ENCODE measurements around the gene EBF3. TPM values are rescaled to one million over a fixed set of nuclear protein-coding genes. Genes with fewer than 3 reads are reported as not detected.

EBF3 gene
- total and polyA plus RNA-seq, 2 donors (not counting 3 experiments of a cell fraction or from before 2014, with no cell fraction given) = 0.92 to 2.7 TPM

DNA sequence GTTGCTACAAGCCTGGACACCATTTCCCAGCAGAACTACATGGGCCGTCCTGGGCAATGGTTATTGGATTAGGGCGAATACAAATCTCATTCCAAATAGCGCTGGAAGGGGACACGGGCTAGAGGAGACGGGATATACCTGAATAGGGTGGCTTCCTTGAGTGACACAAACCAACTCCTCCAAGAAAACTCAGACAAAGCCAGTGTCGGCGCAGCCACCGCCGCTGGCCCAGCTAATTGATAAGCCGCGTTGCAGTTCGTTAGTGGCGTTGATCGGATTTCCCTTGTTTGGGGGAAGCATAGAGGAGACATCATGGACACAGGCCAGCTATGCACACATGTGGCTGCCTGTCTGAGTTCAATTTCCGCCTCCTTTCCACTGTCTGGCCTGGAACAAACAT lies 55.7 kb downstream of the EBF3 start:
- no peaks in the 10 kb centered on the region for H3K36me3 ChIP-seq (ENCODE audit: control insufficient read depth in 2 of 2, extremely low read depth in 1 of 2, insufficient read depth in 2 of 2, low read length in 2 of 2)
- dilution Hi-C loops (cut with MboI; ENCODE audit: extremely low pct_ligation_motif_present, low sequenced_read_pairs) = no loop called here
- no peaks in the 10 kb centered on the region for H4K20me1 ChIP-seq (replicated peaks; ENCODE audit: control insufficient read depth, extremely low read depth, insufficient read depth, low read length)
- H3K4me1 ChIP-seq (ENCODE audit: control insufficient read depth, extremely low read depth, insufficient read depth, low read length) = no peaks in the 10 kb centered on the region
- H3K79me2 ChIP-seq (ENCODE audit: control insufficient read depth, insufficient read depth, low read length) = no peaks in the 10 kb centered on the region
- ChIA-PET POLR2A (no interaction called here), CTCF (no interaction called here)
- no peaks in the 10 kb centered on the region for H3K27me3 ChIP-seq (ENCODE audit: control insufficient read depth in 2 of 2, insufficient read depth in 2 of 2, low read length in 2 of 2)
- no peak for FAIRE-seq
- no peak overlapping the region for H3K4me3 ChIP-seq (replicated peaks in 1 of 3; ENCODE audit: insufficient read depth in 1 of 3, low read depth in 1 of 3, low read length in 3 of 3)
- no peak overlapping the region for H3K27ac ChIP-seq (ENCODE audit: insufficient read depth, low read depth, low read length)
- H2AFZ ChIP-seq (ENCODE audit: low read depth, low read length) = no peak overlapping the region
- H3K4me2 ChIP-seq (ENCODE audit: insufficient read depth, low read length) = no peak overlapping the region
- TF ChIP-seq, protein P1, sequence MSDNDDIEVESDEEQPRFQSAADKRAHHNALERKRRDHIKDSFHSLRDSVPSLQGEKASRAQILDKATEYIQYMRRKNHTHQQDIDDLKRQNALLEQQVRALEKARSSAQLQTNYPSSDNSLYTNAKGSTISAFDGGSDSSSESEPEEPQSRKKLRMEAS (IDR thresholded peaks at IDR 0.05; ENCODE audit: insufficient read depth, insufficient read length) = no peak
- no peak for TF ChIP-seq POLR2A (IDR thresholded peaks at IDR 0.05; ENCODE audit: low read depth, low read length)
- TF ChIP-seq, protein P2, sequence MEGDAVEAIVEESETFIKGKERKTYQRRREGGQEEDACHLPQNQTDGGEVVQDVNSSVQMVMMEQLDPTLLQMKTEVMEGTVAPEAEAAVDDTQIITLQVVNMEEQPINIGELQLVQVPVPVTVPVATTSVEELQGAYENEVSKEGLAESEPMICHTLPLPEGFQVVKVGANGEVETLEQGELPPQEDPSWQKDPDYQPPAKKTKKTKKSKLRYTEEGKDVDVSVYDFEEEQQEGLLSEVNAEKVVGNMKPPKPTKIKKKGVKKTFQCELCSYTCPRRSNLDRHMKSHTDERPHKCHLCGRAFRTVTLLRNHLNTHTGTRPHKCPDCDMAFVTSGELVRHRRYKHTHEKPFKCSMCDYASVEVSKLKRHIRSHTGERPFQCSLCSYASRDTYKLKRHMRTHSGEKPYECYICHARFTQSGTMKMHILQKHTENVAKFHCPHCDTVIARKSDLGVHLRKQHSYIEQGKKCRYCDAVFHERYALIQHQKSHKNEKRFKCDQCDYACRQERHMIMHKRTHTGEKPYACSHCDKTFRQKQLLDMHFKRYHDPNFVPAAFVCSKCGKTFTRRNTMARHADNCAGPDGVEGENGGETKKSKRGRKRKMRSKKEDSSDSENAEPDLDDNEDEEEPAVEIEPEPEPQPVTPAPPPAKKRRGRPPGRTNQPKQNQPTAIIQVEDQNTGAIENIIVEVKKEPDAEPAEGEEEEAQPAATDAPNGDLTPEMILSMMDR (IDR thresholded peaks at IDR 0.05; ENCODE audit: extremely low read depth in 1 of 2, insufficient read depth in 1 of 2, low read depth in 1 of 2, low read length in 2 of 2) = no peak
- DNase-seq (ENCODE audit: low read depth, low spot score) = no peak
- intact Hi-C loops (cut with micrococcal nuclease) = no loop called here
- H3K9me3 ChIP-seq (replicated peaks; ENCODE audit: control insufficient read depth, insufficient read depth, low read length) = no peaks in the 10 kb centered on the region
- H3K9me1 ChIP-seq (replicated peaks; ENCODE audit: control insufficient read depth, extremely low read depth, insufficient read depth, low read length) = no peaks in the 10 kb centered on the region
- H3K9ac ChIP-seq (replicated peaks; ENCODE audit: extremely low read depth, insufficient read depth, low read length) = no peak overlapping the region
- BruUV-seq (replicated peaks) = no TSS peak

DNA sequence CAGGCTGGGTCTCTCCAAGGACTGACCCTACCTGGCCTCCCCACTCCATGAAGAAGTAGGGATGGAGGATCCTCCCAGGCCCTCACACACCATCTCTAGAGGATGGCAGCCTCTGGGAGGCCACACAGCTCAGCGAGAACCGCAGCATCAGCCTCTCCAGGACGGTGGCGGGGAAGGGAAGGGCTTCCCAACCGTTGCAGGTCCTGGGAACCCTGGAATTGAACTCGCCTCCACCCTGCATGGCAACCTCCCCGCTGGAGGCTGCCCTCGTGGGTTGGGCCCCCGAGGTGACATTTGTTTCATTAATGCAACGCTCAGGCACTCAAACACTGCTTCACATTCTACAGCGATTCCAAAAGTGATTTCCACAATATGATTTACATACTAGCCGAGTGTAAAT lies 58.5 kb downstream of the EBF3 start:
- ChIA-PET POLR2A (no interaction called here), CTCF (no interaction called here)
- H3K9me1 ChIP-seq (replicated peaks; ENCODE audit: control insufficient read depth, extremely low read depth, insufficient read depth, low read length) = no peaks in the 10 kb centered on the region
- no peak overlapping the region for H3K4me2 ChIP-seq (ENCODE audit: insufficient read depth, low read length)
- TF ChIP-seq POLR2AphosphoS5 (IDR thresholded peaks at IDR 0.05; ENCODE audit: insufficient read depth, low read depth, low read length) (no peak), EZH2 (IDR thresholded peaks at IDR 0.05; ENCODE audit: borderline replicate concordance, low read depth, low read length, severe bottlenecking) (no peak), MYC (IDR thresholded peaks at IDR 0.05; ENCODE audit: low read depth, low read length) (no peak), GATA2 (IDR thresholded peaks at IDR 0.05; ENCODE audit: insufficient read depth, insufficient read length, low read depth, low read length) (no peak), JUN (IDR thresholded peaks at IDR 0.05; ENCODE audit: borderline replicate concordance, insufficient read depth, insufficient read length, low read depth) (no peak), FOS (IDR thresholded peaks at IDR 0.05; ENCODE audit: borderline replicate concordance, insufficient read depth, low read length) (no peak), POLR2A (IDR thresholded peaks at IDR 0.05; ENCODE audit: low read depth, low read length) (no peak)
- TF ChIP-seq, protein P1 (IDR thresholded peaks at IDR 0.05; ENCODE audit: insufficient read depth, insufficient read length) = no peak
- TF ChIP-seq, protein P2 (IDR thresholded peaks at IDR 0.05; ENCODE audit: extremely low read depth in 1 of 2, insufficient read depth in 1 of 2, low read depth in 1 of 2, low read length in 2 of 2) = no peak
- intact Hi-C loops (cut with micrococcal nuclease) (no loop called here), dilution Hi-C loops (cut with MboI; ENCODE audit: extremely low pct_ligation_motif_present, low sequenced_read_pairs) (no loop called here)
- no peaks in the 10 kb centered on the region for H3K79me2 ChIP-seq (ENCODE audit: control insufficient read depth, insufficient read depth, low read length)
- no peak for FAIRE-seq
- H3K27ac ChIP-seq (ENCODE audit: insufficient read depth, low read depth, low read length) = no peak overlapping the region
- H4K20me1 ChIP-seq (replicated peaks; ENCODE audit: control insufficient read depth, extremely low read depth, insufficient read depth, low read length) = no peaks in the 10 kb centered on the region
- no peaks in the 10 kb centered on the region for H3K4me1 ChIP-seq (ENCODE audit: control insufficient read depth, extremely low read depth, insufficient read depth, low read length)
- H3K9me3 ChIP-seq (replicated peaks; ENCODE audit: control insufficient read depth, insufficient read depth, low read length) = no peaks in the 10 kb centered on the region
- no peak for DNase-seq (ENCODE audit: low read depth, low spot score)
- H2AFZ ChIP-seq (ENCODE audit: low read depth, low read length) = no peak overlapping the region
- H3K9ac ChIP-seq (replicated peaks; ENCODE audit: extremely low read depth, insufficient read depth, low read length) = no peak overlapping the region
- no TSS peak for BruUV-seq (replicated peaks)
- no peaks in the 10 kb centered on the region for H3K27me3 ChIP-seq (ENCODE audit: control insufficient read depth in 2 of 2, insufficient read depth in 2 of 2, low read length in 2 of 2)
- H3K4me3 ChIP-seq (replicated peaks in 1 of 3; ENCODE audit: insufficient read depth in 1 of 3, low read depth in 1 of 3, low read length in 3 of 3) = no peak overlapping the region
- no peaks in the 10 kb centered on the region for H3K36me3 ChIP-seq (ENCODE audit: control insufficient read depth in 2 of 2, extremely low read depth in 1 of 2, insufficient read depth in 2 of 2, low read length in 2 of 2)
